ENCODE results near the gene SPRR2D.
A peak's percentile ranks its signal among the peaks of the same experiment; 100 is the strongest.
"Not testable (repeated sequence)": the region's sequence is repeated elsewhere in the genome, so short reads cannot be mapped to it uniquely, and the experiment has no call there.

Gene SPRR2D

DNA sequence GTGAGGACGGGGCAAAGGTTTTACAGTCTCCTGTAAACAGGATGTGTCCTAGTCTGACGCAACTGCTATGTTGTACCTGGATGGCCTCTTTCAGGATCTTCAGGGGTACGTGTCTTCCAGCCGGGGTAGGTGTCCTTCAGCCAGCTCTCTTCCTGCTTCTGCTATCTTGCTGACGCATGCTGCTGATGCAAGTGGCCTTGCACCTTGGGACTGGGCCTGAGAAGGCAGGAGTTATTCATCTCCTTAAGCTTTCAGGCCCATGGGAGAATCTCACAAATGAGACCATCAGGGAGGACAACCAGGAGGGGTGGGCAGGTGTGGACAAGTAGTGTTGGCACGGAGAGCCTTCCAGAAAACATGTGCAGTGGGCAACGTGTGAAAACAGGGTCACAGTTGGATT is 17.8 kb downstream of the SPRR2D start:
- no peak for DNase-seq
- intact Hi-C loops (cut with DNase I), result no loop called here

DNA sequence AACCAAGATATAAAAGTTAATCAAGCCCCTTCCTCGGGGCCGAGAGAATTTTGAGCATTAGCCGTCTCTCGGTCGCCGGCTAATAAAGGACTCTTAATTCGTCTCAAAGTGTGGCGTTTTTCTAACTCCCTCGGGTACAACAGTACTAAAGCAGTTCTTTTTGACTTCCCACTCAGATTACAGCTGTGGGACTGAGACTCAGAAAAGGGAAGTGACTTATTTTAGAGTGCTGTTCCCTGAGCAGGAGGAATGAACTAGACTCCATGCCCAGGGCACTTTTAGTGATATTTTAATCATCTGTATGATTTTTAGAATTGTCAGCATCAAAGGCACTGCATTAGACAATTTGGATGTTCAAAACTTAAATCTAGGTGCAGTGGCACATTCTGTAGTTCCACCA is 18.6 kb downstream of the SPRR2D start:
- DNase-seq; intact Hi-C loops (cut with DNase I): not testable (repeated sequence)

DNA sequence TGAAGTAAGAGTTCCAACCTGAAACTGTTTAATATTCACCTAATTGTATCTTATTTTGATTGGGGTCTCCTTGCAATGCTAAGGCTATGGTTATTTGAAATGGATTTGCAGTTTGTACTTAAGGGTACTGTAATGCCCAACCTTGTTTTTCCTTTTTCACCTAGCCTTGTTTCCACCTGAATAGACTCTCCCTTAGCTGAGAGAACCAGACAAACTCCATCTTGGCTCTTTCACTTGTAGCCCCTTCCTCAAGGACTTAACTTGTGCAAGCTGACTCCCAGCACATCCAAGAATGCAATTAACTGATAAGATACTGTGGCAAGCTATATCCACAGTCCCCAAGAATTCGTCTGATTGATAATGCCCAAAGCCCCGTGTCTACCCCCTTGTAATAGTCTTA is 19.1 kb downstream of the SPRR2D start:
- DNase-seq; intact Hi-C loops (cut with DNase I): not testable (repeated sequence)

- intact Hi-C loops (cut with DNase I); DNase-seq: not testable (repeated sequence)
These were observed 29.6 kb downstream of the SPRR2D start for GRCh38 chr1:153011235-153011758.

DNA sequence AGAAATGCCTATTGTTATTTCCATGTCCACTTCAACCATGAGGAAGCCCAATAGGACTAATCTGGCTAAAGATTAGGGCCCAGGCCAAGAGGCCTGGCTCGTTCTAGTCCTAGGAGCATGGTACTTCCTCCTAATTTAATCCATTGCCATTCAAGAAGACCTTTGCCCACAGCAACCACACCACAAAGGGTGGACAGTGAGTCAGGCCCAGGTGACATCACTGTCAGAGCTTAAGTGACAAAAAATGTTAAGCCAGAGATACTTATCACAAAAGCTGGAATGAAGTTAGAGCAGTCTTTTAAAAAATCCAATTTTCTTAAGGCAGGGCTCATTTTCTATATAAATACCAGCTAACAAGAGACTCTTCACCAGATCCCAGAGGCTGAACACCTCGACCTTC is 39.5 kb downstream of the SPRR2D start, which contains the start of gene SPRR3:
Gene SPRR3 (plus strand): TSS at position 368 of the 400 bp plus-strand sequence. CDS start 1,272 bp downstream, outside the sequence.
- DNase-seq, result no peak
- intact Hi-C loops (cut with DNase I), result no loop called here

DNA sequence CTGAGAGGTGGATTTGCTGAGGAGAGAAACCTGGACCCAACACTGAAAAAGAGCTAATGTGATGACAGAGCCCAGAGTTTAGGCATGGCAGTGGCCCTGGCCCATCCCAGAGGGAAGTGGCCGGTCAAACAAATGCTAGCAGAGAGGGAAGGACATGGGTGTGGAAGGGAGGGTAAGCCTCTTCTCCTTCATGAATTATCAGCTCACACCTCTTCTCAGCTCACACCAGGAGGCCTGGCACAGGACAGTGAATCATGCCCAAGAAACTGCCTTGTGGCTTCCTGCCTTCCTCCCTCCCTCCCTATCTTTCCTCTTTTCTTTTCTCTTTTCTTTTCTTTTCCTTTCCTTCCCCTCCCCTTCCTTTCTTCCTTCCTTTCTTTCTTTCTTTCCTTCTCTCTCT is 40.6 kb downstream of the SPRR2D start:
- intact Hi-C loops (cut with DNase I), result no loop called here
- DNase-seq, result no peak

DNA sequence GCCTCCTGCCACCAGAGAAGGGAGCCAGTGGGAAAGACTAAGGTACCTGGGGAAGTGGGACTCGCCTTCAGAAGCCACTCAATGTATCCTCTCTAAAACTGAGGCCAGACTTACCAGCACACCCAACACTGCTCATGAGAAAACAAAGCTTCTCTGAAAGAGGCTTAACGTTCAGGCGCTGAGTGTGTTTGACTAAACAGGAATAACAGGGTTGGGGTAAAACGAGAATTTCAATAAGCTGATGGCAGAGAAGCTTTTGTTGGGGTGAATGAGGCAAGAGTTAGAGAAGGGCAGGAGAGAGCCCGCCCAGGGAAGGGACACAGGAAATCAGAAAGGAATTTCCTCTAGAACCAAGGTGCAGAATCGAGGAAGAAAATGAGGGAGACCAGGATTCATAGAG is 41.1 kb downstream of the SPRR2D start:
- DNase-seq, result no peak
- intact Hi-C loops (cut with DNase I), result no loop called here

- intact Hi-C loops (cut with DNase I), result no loop called here
- no peak for DNase-seq
These were observed 42.4 kb downstream of the SPRR2D start for GRCh38 chr1:152998476-152998875.

DNA sequence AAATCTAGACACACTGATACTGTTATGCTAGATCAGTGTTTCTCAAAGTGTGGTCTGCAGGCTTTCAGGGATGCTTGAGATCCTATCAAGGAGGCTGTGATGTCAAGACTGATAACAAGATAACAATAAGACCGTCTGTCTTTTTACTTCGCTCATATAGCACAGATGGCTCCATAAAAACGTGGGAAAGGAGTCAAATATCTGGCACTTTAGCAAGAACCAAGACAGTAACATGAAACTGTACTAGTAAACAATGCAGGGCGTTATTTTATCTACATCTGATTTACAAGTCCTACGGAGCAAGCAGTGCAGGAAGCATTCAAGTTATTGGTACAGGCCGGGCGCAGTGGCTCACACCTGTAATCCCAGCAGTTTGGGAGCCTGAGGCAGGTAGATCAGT is 43.0 kb downstream of the SPRR2D start:
- DNase-seq, result no peak
- intact Hi-C loops (cut with DNase I), result no loop called here

DNA sequence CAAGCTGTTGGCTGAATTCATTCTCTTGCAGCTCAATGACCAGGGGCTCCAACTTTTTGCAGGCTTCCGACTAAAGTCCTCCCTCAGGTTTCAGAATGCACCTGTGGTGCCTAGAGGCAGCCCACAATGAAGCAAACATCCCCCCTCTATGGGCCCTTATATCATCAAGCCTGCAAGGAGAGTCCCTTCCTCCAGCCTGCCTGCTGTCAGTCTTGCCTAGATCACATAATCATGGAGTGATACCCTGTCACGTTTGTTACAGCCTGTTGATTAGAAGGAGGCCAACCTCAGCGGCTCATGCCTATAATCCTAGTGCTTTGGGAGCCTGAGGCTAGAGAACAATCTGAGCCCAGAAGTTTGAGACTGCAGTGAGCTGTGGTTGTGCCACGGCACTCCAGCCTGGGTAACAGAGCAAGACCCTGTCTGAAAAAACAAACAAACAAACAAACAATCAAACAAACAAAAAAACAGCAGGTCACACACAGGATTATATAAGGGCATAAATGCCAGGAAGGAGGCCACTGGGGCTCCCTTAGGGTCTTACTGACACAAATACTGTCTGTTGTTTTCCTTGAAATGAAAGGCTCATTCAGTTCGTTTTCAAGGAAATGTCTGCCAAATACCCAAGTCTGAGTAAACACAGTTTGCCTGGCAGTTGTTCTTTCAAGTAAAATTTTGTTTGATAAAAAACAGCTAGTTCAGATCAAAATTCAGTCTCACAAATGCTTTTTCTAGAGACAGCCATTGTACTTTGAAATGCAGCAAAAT is 44.1 kb downstream of the SPRR2D start:
- DNase-seq, result peak in 9 of 42 donors; percentile 3 to 59 (median 17)
- intact Hi-C loops (cut with DNase I), result no loop called here

- DNase-seq, result no peak
- intact Hi-C loops (cut with DNase I), result no loop called here
These were observed 45.1 kb downstream of the SPRR2D start for GRCh38 chr1:152995842-152996241.

DNA sequence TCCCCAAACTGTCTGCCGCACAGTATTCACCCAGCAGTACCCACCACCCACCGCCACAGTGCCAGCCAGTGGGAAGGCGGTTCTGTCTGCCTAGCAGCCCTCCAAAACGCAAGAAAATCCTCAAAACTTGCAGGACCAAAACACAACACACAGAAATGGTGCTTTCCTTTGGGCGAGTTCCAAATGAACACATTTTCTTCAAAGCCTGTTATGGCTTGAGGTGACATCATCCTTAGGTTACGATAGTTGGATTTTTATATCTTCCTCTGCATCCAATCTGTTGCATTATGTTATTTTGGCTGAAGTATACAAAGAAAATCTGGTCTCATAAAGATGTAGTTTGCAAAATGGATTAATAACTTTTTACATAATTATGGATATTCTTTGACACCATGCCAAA is 47.7 kb downstream of the SPRR2D start:
- intact Hi-C loops (cut with DNase I), result no loop called here
- no peak for DNase-seq
